HG03439 (cell line): ENCODE data around the gene VDAC1.

Experiments
- ATAC-seq: cut with Tn5 transposase; IDR thresholded peaks from one replicate; pipeline ENCODE4 v1.9.1; 2021; ENCODE audit warnings: mild to moderate bottlenecking, moderate library complexity; ENCODE audit not compliant: unreplicated experiment

The VDAC1 gene

GRCh38 chr5:133930061-133930812 lies 74.5 kb downstream of the VDAC1 start:
- ATAC-seq: peak; percentile 48

GRCh38 chr5:133928587-133929393 lies 76.0 kb downstream of the VDAC1 start:
- ATAC-seq: no peak

DNA sequence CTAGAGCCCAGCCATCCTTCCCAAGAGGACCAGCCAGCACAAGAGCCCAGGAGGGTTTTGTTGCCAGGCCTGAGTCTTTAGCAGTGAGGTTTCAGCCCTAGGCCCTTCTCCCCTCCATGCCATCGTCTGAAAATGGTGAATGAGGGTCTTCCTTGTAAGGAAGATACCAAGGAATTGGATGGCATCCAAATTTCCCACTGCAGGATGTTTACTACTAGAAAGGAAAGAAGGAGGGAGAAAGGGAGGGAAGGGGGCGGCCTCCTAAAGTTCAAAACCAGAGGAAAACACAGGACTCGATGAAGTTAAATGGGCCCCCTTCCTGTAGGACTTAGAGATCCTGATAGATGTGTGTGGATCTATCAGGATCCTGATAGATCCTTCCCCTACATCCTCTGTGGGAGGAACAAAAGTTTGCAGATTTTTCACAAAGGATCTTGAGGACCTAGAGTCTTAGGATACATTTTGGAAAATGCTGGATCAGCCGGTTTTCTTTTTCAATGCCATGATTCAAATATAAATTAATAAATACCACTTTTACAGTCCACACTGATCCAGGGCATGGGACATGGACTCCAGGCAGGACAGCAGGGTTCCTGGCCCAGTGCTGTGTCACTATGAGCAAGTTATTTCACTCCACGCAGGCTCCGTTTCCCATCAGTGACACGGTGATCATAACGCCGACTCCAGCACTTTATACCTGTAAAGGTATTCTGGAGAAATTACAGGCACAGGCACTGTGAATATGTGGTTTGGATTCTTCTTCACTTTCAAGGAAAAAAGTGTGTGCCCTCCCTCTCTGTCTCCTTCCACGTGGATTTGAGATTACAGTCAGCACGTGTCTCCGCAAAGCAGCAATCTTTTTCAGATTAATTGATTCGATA lies 77.2 kb downstream of the VDAC1 start:
- ATAC-seq: no peak

DNA sequence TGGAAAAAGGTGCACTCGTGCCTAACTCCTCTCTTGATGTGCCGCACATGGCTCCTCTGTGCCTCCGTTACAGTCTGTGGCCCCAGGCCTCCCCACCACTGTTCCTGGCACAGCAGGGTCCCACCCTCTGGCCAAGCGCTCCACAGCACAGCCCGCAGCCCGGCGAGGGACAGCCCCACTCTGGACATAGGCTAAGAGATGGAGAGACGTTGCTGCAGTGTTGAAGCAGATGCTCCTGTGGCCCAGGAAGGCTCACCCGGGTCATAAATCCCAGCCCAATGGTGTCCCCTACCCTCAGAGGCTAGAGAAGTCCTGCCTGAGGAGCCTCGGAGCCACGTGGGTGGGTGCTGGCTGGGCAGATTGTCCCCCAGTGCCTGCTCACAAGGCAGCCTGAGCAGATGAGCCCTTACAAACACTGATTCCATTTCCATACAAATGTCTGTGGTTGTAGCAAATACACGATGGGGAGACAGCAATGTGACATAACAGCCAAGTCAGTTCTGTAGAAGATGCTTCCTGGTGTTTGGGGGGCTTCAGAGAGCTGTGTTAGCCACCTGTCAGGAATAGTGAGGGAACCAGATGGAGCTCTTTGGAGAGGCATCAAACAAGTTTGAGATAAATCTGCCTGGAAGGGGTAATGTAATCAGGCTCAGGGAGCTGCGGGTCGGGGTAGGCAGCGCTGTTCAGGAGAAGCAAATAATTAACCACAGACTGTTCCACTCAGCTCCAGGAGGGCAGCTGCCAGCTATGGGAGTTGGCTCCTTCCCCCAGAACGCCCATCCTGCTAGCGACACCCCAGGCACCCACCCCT lies 78.1 kb downstream of the VDAC1 start:
- ATAC-seq: no peak

DNA sequence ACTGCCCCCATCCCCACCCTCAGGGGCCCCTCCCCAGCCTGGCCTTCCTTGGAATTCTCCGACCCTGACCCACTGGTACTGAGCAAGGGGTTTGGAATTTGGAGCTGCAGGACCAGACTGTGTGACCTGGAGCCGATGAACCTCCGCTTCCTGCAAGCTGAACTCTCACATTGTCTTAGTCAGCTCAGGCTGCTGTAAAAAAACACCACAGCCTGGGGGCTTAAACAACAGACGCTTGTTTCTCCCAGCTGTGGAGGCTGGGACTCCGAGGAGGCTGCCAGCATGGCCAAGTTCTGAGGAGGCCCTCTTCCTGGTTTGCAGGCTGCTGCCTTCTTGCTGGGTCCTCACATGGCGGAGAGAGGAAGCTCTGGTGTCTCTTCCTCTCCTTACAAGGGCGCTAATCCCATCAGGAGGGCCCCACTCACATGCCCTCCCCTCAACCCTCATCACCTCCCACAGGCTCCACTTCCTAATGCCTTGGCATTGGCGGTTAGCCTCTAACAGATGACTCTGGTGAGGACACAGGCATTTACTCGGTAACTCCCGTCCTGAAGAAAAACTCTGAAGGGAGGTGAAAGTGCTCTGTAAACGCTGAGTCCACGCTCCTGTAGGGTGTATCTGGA lies 78.8 kb downstream of the VDAC1 start:
- ATAC-seq: no peak

- ATAC-seq: no peak
Observed at GRCh38 chr5:133925269-133925668, 79.5 kb downstream of the VDAC1 start.

DNA sequence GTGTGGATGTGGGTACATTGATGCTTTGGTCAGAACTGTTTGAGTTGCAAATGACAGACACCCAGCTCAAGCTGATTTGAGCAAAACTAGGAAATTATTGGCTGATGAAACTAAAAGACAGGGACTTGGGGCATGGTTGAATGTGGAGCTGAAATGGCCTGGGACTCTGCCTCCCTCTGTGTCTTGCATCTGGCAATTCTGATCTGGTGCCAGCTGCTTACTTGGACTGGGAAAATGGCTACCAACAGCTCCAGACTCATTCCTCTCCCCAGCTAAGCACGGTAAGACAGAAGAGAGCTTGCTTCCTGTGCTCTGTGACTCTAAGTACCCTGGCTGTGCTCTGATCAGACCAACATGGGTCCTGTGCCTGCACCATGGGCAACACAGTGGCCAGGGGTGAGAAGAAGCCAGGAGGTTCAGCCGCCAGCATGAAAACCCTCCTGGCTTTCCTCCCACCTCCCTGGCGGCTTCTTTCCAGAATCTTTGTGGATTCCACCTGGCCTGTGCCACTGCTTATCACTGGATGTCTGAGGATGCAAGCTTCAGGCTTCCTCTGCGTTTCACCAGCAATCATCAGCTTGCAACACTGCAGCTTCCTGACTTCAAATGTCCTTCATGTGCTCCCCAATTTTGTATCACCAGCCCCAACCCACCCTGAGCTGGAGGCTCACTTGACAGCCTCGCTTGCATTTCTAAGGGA lies 80.4 kb downstream of the VDAC1 start:
- ATAC-seq: no peak

- ATAC-seq: no peak
Observed at GRCh38 chr5:133921979-133922378, 82.8 kb downstream of the VDAC1 start.
